DND-41 (cell line): ENCODE data around the gene AXIN1.

ENCODE experiments used
- ATAC-seq: fragments of 200-7000 bp; cut with Tn5 transposase; 3 replicates; pipeline ENCODE4 v1.9.1; 2021; ENCODE audit warnings: low read depth; ENCODE audit not compliant: insufficient read depth
- DNase-seq: peaks from one replicate; pipeline ENCODE4 v3.0.0-alpha.2; 2020
- H2AFZ ChIP-seq: 2 replicates; pipeline ENCODE4 v1.6.0; 2012; ENCODE audit warnings: low read depth, low read length
- H3K27ac ChIP-seq: 2 replicates; pipeline ENCODE4 v1.5.1; 2012; ENCODE audit warnings: low read length, inconsistent platforms
- H3K27me3 ChIP-seq: fragments of 200-600 bp; sonication (generic); 2 replicates; pipeline ENCODE4 v1.6.0; 2012; ENCODE audit warnings: low read length, mild to moderate bottlenecking, inconsistent platforms; ENCODE audit not compliant: insufficient read depth, poor library complexity
- H3K36me3 ChIP-seq: 2 replicates; pipeline ENCODE4 v1.5.1; 2012; ENCODE audit warnings: low read length, inconsistent platforms; ENCODE audit not compliant: insufficient read depth
- H3K4me1 ChIP-seq: 2 replicates; pipeline ENCODE4 v1.5.1; 2012; ENCODE audit warnings: mild to moderate bottlenecking, low read length; ENCODE audit not compliant: insufficient read depth
- H3K4me2 ChIP-seq: 2 replicates; pipeline ENCODE4 v1.6.0; 2012; ENCODE audit warnings: mild to moderate bottlenecking, moderate library complexity, low read length, inconsistent platforms; ENCODE audit not compliant: insufficient read depth
- H3K4me3 ChIP-seq, 2 experiments: fragments of 200-600 bp in 1 of 2; shearing (Covaris generic) in 1 of 2; 2 replicates each; pipeline ENCODE4 v1.5.1; 2012 to 2016; ENCODE audit warnings: inconsistent platforms in 2 of 2, low read length in 2 of 2, mild to moderate bottlenecking in 2 of 2, low read depth in 1 of 2, moderate library complexity in 1 of 2
- H3K79me2 ChIP-seq: 2 replicates; pipeline ENCODE4 v1.6.0; 2012; ENCODE audit warnings: low read length, inconsistent platforms; ENCODE audit not compliant: insufficient read depth
- H3K9ac ChIP-seq: 2 replicates; pipeline ENCODE4 v1.6.0; 2012; ENCODE audit warnings: low read depth, mild to moderate bottlenecking, inconsistent platforms, low read length, moderate library complexity
- H3K9me3 ChIP-seq: 2 replicates; pipeline ENCODE4 v1.5.1; 2012; ENCODE audit warnings: low read length, moderate library complexity, mild to moderate bottlenecking, inconsistent platforms; ENCODE audit not compliant: insufficient read depth, severe bottlenecking
- H4K20me1 ChIP-seq: 2 replicates; pipeline ENCODE4 v1.6.0; 2012; ENCODE audit warnings: low read length; ENCODE audit not compliant: insufficient read depth
- CTCF ChIP-seq: IDR thresholded peaks from 2 replicates; pipeline ENCODE4 v1.5.1; 2012; ENCODE audit warnings: borderline replicate concordance, low read length, moderate library complexity, mild to moderate bottlenecking; ENCODE audit not compliant: poor library complexity, severe bottlenecking; ENCODE audit errors: extremely low read depth
- EZH2 ChIP-seq: IDR thresholded peaks from 3 replicates; pipeline ENCODE4 v1.6.1; 2012; ENCODE audit warnings: borderline replicate concordance, low read depth, mild to moderate bottlenecking, moderate library complexity, low read length, inconsistent platforms; ENCODE audit not compliant: severe bottlenecking

Gene AXIN1

GRCh38 chr16:368388-369158, 16.1 kb upstream of the AXIN1 start:
- TF ChIP-seq CTCF (no peak), EZH2 (no peak)
- Histone ChIP-seq H3K4me3 (no peak overlapping the region), H3K9ac (peak overlapping the region; percentile 56; the same call in 1 of the 2 replicates), H3K27ac (no peak overlapping the region), H2AFZ (no peak overlapping the region), H3K79me2 (peaks cover 7% of the 10 kb centered on the region), H3K4me2 (peak overlapping the region; percentile 65; the same call in 1 of the 2 replicates), H3K9me3 (no peaks in the 10 kb centered on the region), H4K20me1 (peaks cover 20% of the 10 kb centered on the region; the same call in 1 of the 2 replicates), H3K4me1 (peaks cover 27% of the 10 kb centered on the region), H3K36me3 (peaks cover 59% of the 10 kb centered on the region), H3K27me3 (no peaks in the 10 kb centered on the region)
- DNase-seq (no peak), ATAC-seq (no peak)

- Histone ChIP-seq H3K4me1 (peaks cover 29% of the 10 kb centered on the region), H3K4me3 (no peak overlapping the region), H3K9me3 (no peaks in the 10 kb centered on the region), H3K27me3 (no peaks in the 10 kb centered on the region), H3K27ac (no peak overlapping the region), H3K9ac (no peak overlapping the region), H2AFZ (no peak overlapping the region), H3K4me2 (no peak overlapping the region), H4K20me1 (peaks cover 23% of the 10 kb centered on the region; the same call in 1 of the 2 replicates), H3K36me3 (peaks cover 47% of the 10 kb centered on the region), H3K79me2 (peaks cover 7% of the 10 kb centered on the region)
- ATAC-seq (no peak), DNase-seq (no peak)
- no peak for TF ChIP-seq CTCF
- TF ChIP-seq EZH2, result no peak
Observed at GRCh38 chr16:367333-367903, 14.9 kb upstream of the AXIN1 start.

- no peak for DNase-seq
- Histone ChIP-seq H3K79me2 (peaks cover 7% of the 10 kb centered on the region), H3K9me3 (no peaks in the 10 kb centered on the region), H3K27ac (no peak overlapping the region), H3K27me3 (no peaks in the 10 kb centered on the region), H4K20me1 (peaks cover 23% of the 10 kb centered on the region; the same call in 1 of the 2 replicates), H3K36me3 (peaks cover 38% of the 10 kb centered on the region), H2AFZ (no peak overlapping the region), H3K4me1 (peaks cover 33% of the 10 kb centered on the region), H3K4me2 (no peak overlapping the region), H3K4me3 (no peak overlapping the region), H3K9ac (no peak overlapping the region)
- TF ChIP-seq EZH2 (no peak), CTCF (no peak)
- ATAC-seq, result no peak
Observed at GRCh38 chr16:366476-366875, 14.0 kb upstream of the AXIN1 start.
